Fibroblast of villous mesenchyme (primary cell): ENCODE measurements around the gene PRRC2B. TPM values are rescaled to one million over a fixed set of nuclear protein-coding genes. Genes with fewer than 3 reads are reported as not detected.

Source experiments
- DNase-seq: peaks from one replicate; pipeline ENCODE4 v3.0.0-alpha.2; 2010; ENCODE audit warnings: low read depth
- H3K4me3 ChIP-seq: 2 replicates; pipeline ENCODE4 v1.5.1; 2011; ENCODE audit warnings: low read depth, mild to moderate bottlenecking, low read length
- total RNA-seq: library from RNA; depleted of rRNA; stranded (reverse); fragments of >200 nt; gene quantifications from 2 replicates; pipeline ENCODE4 v1.2.3, GENCODE V29; 2012
- TF ChIP-seq, protein P1 (sequence below): IDR thresholded peaks from 2 replicates; pipeline ENCODE4 v1.5.1; 2012; ENCODE audit warnings: low read depth, mild to moderate bottlenecking, low read length; ENCODE audit not compliant: insufficient read depth

Gene PRRC2B
- total RNA-seq, 1 donor, result 92.8 TPM

DNA sequence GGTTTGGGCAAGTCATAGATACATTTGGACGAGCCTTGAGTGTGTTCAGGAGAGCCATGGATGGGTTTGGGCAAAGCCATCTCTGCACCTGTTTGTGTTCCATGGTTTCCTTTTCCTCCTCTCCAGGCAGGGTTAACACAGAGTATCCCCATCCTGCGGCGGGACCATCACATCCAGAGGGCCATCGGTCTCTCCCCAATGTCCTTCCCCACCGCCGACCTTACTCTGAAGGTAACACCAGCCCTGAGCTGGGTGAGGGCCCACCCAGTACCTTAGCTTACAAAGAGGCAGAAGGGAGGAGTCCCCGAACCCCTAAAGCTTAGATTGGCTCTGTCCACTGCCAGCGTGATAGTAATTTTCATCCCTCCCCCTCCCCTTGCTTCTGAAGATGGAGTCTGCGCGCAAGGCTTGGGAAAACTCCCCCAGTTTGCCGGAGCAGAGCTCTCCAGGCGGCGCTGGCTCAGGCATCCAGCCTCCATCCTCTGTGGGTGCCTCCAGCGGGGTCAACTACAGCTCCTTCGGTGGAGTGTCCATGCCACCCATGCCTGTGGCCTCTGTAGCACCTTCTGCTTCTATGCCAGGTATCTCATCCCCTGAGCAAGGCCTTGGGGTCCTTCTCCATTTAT lies 90.8 kb downstream of the PRRC2B start:
- TF ChIP-seq, protein P1, sequence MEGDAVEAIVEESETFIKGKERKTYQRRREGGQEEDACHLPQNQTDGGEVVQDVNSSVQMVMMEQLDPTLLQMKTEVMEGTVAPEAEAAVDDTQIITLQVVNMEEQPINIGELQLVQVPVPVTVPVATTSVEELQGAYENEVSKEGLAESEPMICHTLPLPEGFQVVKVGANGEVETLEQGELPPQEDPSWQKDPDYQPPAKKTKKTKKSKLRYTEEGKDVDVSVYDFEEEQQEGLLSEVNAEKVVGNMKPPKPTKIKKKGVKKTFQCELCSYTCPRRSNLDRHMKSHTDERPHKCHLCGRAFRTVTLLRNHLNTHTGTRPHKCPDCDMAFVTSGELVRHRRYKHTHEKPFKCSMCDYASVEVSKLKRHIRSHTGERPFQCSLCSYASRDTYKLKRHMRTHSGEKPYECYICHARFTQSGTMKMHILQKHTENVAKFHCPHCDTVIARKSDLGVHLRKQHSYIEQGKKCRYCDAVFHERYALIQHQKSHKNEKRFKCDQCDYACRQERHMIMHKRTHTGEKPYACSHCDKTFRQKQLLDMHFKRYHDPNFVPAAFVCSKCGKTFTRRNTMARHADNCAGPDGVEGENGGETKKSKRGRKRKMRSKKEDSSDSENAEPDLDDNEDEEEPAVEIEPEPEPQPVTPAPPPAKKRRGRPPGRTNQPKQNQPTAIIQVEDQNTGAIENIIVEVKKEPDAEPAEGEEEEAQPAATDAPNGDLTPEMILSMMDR, result no peak
- no peak overlapping the region for H3K4me3 ChIP-seq
- no peak for DNase-seq

DNA sequence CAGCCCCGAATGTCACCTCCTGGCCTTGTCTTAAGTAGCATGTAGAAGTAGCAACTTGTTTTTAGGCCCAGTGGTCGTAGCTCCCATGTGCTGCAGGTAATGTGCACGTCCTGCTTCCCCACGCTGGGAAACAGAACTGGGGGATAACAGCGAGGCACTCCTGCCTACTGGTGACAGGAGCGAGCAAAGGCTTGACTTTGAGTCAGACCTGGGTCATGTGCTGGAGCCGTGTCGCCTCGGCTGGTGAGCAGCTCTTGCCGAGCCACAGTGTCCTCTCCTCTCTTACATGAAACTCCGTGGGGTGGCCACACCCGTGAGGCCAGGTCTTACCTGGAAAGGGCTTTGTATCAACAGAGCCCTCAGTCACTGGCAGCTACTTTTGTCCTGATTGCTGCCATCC lies 91.3 kb downstream of the PRRC2B start:
- no peak for DNase-seq
- TF ChIP-seq, protein P1, result no peak
- no peak overlapping the region for H3K4me3 ChIP-seq

DNA sequence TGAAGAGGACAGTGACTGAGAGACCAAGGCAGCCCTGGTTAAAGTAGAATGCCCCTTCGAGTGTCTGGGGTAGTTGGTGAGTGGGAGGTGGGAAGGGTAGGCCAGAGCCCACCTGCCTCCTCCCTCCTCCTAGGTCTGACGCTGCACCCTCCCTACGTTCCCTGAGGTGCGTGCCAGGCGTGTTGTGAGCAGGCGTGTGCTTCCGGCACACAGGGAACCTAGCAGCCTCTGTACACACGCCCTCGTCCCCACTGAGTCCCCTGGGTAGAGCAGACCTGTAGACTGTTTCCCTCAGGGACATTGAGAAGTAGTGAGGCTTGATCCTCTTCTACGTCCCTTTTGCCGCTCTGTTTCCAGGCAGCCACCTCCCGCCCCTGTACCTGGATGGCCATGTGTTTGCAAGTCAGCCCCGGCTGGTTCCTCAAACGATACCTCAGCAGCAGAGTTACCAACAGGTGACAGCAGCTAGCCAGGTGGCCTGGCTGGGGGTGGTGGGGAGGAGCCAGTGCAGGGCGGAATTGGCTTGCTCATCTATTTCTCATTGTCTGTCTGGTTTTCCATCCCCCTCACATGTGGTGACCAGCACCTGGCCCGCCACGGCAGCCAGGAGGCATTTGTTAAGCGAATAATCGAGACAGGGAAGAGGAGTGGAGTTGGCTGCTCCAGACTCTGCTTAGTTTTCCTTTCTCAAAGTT lies 92.0 kb downstream of the PRRC2B start:
- DNase-seq, result no peak
- TF ChIP-seq, protein P1, result no peak
- H3K4me3 ChIP-seq, result no peak overlapping the region

DNA sequence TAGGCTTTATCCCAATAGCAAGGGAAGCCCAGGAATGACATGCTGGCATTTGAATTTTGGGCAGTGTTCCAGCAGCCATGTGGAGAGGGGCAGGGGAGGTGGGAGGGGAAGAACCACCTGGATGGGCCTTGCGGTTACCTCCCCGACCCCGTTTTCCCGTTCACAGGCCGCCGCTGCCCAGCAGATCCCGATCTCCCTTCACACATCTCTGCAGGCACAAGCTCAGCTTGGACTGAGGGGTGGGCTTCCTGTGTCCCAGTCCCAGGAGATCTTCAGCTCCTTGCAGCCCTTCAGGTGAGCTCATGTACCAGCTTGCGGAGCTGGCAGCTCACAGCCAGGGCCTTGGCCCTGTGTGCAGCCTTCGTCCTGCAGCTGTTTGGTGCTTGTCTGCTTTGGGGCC lies 93.1 kb downstream of the PRRC2B start:
- H3K4me3 ChIP-seq, result no peak overlapping the region
- TF ChIP-seq, protein P1, result no peak
- DNase-seq, result no peak

DNA sequence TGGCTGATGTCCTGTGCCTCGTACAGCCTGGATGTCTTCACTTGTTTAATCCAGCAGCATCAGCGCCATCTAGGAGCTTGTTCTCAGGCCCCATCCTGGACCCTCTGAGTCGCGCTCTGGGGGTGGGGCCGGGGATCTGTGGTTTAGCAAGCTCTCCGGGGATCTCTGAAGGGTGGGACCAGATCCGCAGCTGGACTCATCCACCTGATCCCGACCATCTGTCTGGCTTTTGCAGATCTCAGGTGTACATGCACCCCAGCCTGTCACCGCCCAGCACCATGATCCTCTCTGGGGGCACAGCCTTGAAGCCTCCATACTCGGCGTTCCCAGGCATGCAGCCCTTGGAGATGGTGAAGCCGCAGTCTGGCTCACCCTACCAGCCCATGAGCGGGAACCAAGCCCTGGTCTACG lies 93.7 kb downstream of the PRRC2B start:
- TF ChIP-seq, protein P1, result no peak
- DNase-seq, result no peak
- no peak overlapping the region for H3K4me3 ChIP-seq

DNA sequence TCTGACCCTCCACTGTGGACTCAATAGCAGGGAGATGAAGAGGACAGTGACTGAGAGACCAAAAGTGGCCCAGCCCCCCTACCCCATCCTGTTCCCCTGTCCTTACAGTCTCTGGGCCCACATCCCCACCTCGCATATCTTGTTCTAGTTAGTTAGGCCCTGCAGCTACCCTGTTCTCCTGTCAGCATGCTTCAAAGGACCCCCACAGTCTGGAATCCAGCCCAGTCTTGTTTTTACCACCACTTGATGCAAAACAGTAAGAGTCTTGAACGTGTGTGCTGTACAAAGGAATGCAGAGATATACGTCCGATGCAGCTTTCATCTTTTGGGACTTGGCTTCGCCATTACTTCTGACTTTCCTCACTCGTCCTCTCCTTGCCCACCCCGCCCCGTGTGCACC lies 96.6 kb downstream of the PRRC2B start:
- no peak overlapping the region for H3K4me3 ChIP-seq
- TF ChIP-seq, protein P1, result no peak

More for the DNA sequence above, 96.6 kb downstream of the PRRC2B start:
- no peak for DNase-seq
